ENCODE data around the gene ADAMTSL5. TPM values are rescaled to one million over a fixed set of nuclear protein-coding genes. Genes with fewer than 3 reads are reported as not detected.
A peak's percentile ranks its signal among the peaks of the same experiment; 100 is the strongest.
"Not testable (repeated sequence)": the region's sequence is repeated elsewhere in the genome, so short reads cannot be mapped to it uniquely, and the experiment has no call there.

The ADAMTSL5 gene
- total and polyA plus RNA-seq, 2 donors (not counting 1 experiment from before 2014, with no cell fraction given) = 3.1 to 4.7 TPM

DNA sequence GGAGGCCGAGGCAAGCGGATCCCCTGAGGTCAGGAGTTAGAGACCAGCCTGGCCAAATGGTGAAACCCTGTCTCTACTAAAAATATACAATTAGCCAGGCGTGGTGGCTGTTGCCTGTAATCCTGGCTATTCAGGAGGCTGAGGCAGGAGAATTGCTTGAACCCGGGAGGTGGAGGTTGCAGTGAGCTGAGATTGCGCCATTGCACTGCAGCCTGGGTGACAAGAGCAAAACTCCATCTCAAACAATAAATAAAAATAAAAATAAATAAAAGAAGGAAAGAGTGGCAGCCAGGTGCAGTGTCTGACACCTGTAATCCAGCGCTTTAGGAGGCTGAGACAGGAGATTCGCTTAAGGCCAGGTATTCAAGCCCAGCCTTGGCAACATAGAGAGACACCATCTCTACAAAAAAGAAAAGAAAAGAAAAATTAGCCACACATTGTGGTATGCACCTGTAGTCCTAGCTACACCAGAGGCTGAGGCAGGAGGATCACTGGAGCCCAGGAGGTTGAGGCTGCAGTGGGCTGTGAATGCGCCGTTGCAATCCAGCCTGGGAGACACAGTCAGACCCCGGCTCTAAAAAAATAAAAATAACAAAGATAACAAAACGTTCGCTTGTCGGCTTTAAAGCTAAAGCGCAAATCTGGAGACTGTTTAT, 10.3 kb downstream of the ADAMTSL5 start:
- no peaks in the 10 kb centered on the region for H3K9me3 ChIP-seq (ENCODE audit: control insufficient read depth, insufficient read depth, low read depth, low read length)
- no peak overlapping the region for H2AFZ ChIP-seq (ENCODE audit: low read length)
- no peak for DNase-seq (ENCODE audit: low read depth in 2 of 2)
- H3K27ac ChIP-seq (ENCODE audit: insufficient read depth, low read length) = no peak overlapping the region
- peak overlapping the region; percentile 48 for H3K4me2 ChIP-seq (ENCODE audit: extremely low read depth, insufficient read depth, low read length)
- H3K79me2 ChIP-seq (ENCODE audit: control insufficient read depth, insufficient read depth, low read length) = no peaks in the 10 kb centered on the region
- H3K27me3 ChIP-seq (ENCODE audit: control insufficient read depth, insufficient read depth, low read length) = peaks cover 9% of the 10 kb centered on the region
- H3K4me3 ChIP-seq (replicated peaks in 1 of 4; ENCODE audit: control extremely low read depth in 1 of 4, insufficient read depth in 1 of 4, low read depth in 3 of 4, low read length in 4 of 4) = no peak overlapping the region
- TF ChIP-seq EZH2 (IDR thresholded peaks at IDR 0.05; ENCODE audit: low read length, missing control alignments) = no peak
- TF ChIP-seq, protein P1, sequence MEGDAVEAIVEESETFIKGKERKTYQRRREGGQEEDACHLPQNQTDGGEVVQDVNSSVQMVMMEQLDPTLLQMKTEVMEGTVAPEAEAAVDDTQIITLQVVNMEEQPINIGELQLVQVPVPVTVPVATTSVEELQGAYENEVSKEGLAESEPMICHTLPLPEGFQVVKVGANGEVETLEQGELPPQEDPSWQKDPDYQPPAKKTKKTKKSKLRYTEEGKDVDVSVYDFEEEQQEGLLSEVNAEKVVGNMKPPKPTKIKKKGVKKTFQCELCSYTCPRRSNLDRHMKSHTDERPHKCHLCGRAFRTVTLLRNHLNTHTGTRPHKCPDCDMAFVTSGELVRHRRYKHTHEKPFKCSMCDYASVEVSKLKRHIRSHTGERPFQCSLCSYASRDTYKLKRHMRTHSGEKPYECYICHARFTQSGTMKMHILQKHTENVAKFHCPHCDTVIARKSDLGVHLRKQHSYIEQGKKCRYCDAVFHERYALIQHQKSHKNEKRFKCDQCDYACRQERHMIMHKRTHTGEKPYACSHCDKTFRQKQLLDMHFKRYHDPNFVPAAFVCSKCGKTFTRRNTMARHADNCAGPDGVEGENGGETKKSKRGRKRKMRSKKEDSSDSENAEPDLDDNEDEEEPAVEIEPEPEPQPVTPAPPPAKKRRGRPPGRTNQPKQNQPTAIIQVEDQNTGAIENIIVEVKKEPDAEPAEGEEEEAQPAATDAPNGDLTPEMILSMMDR (conservative IDR thresholded peaks at IDR 0.05 in 1 of 2, IDR thresholded peaks at IDR 0.05 in 1 of 2; ENCODE audit: low read depth in 1 of 2, low read length in 2 of 2) = no peak
- no peak overlapping the region for H3K9ac ChIP-seq (ENCODE audit: insufficient read depth, low read length)
- H4K20me1 ChIP-seq (ENCODE audit: control insufficient read depth, extremely low read depth, insufficient read depth, low read length) = no peaks in the 10 kb centered on the region
- H3K4me1 ChIP-seq (ENCODE audit: control insufficient read depth, extremely low read depth, insufficient read depth, low read length) = peaks cover 2% of the 10 kb centered on the region
- no peaks in the 10 kb centered on the region for H3K36me3 ChIP-seq (ENCODE audit: control insufficient read depth, insufficient read depth, low read length)

- Histone ChIP-seq H3K9ac (ENCODE audit: insufficient read depth, low read length) (no peak overlapping the region), H3K27me3 (ENCODE audit: control insufficient read depth, insufficient read depth, low read length) (peaks cover 9% of the 10 kb centered on the region)
These were observed 11.6 kb downstream of the ADAMTSL5 start for GRCh38 chr19:1501200-1501595.

DNA sequence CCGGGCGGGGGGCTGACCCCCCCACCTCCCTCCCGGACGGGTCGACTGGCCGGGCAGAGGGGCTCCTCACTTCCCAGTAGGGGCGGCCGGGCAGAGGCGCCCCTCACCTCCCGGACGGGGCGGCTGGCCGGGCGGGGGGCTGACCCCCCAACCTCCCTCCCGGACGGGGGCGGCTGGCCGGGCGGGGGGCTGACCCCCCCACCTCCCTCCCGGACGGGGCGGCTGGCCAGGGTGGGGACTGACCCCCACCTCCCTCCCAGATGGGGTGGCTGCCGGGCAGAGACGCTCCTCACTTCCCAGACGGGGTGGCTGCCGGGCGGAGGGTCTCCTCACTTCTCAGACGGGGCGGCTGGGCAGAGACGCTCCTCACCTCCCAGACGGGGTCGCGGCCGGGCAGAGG, 13.6 kb downstream of the ADAMTSL5 start:
- not testable (repeated sequence) for H3K9me3 ChIP-seq (ENCODE audit: control insufficient read depth, insufficient read depth, low read depth, low read length); H3K27me3 ChIP-seq (ENCODE audit: control insufficient read depth, insufficient read depth, low read length); H3K4me3 ChIP-seq (replicated peaks in 1 of 4; ENCODE audit: control extremely low read depth in 1 of 4, insufficient read depth in 1 of 4, low read depth in 3 of 4, low read length in 4 of 4); H3K4me1 ChIP-seq (ENCODE audit: control insufficient read depth, extremely low read depth, insufficient read depth, low read length); H4K20me1 ChIP-seq (ENCODE audit: control insufficient read depth, extremely low read depth, insufficient read depth, low read length); H3K27ac ChIP-seq (ENCODE audit: insufficient read depth, low read length); H2AFZ ChIP-seq (ENCODE audit: low read length); DNase-seq (ENCODE audit: low read depth in 2 of 2); H3K4me2 ChIP-seq (ENCODE audit: extremely low read depth, insufficient read depth, low read length); H3K36me3 ChIP-seq (ENCODE audit: control insufficient read depth, insufficient read depth, low read length); H3K9ac ChIP-seq (ENCODE audit: insufficient read depth, low read length); H3K79me2 ChIP-seq (ENCODE audit: control insufficient read depth, insufficient read depth, low read length)

More at GRCh38 chr19:1501200-1501595, 11.6 kb downstream of the ADAMTSL5 start:
- no peak overlapping the region for H2AFZ ChIP-seq (ENCODE audit: low read length)
- H3K27ac ChIP-seq (ENCODE audit: insufficient read depth, low read length) = no peak overlapping the region
- no peak overlapping the region for H3K4me2 ChIP-seq (ENCODE audit: extremely low read depth, insufficient read depth, low read length)
- H3K4me1 ChIP-seq (ENCODE audit: control insufficient read depth, extremely low read depth, insufficient read depth, low read length) = peaks cover 2% of the 10 kb centered on the region
- no peak for DNase-seq (ENCODE audit: low read depth in 2 of 2)
- no peaks in the 10 kb centered on the region for H3K36me3 ChIP-seq (ENCODE audit: control insufficient read depth, insufficient read depth, low read length)
- no peaks in the 10 kb centered on the region for H3K79me2 ChIP-seq (ENCODE audit: control insufficient read depth, insufficient read depth, low read length)
- TF ChIP-seq EZH2 (IDR thresholded peaks at IDR 0.05; ENCODE audit: low read length, missing control alignments) = no peak
- TF ChIP-seq, protein P1 (conservative IDR thresholded peaks at IDR 0.05 in 1 of 2, IDR thresholded peaks at IDR 0.05 in 1 of 2; ENCODE audit: low read depth in 1 of 2, low read length in 2 of 2) = no peak
- no peaks in the 10 kb centered on the region for H3K9me3 ChIP-seq (ENCODE audit: control insufficient read depth, insufficient read depth, low read depth, low read length)
- no peak overlapping the region for H3K4me3 ChIP-seq (replicated peaks in 1 of 4; ENCODE audit: control extremely low read depth in 1 of 4, insufficient read depth in 1 of 4, low read depth in 3 of 4, low read length in 4 of 4)
- H4K20me1 ChIP-seq (ENCODE audit: control insufficient read depth, extremely low read depth, insufficient read depth, low read length) = no peaks in the 10 kb centered on the region

Data from fibroblast of lung (primary cell).